Kidney (tissue), 14 donors: ENCODE measurements around the gene SLC37A4. TPM values are rescaled to one million over a fixed set of nuclear protein-coding genes. Genes with fewer than 3 reads are reported as not detected.

Source experiments
- DNase-seq, 5 donors: peaks; one replicate each; pipeline ENCODE4 v3.0.0-alpha.2; 2013 to 2020
- FAIRE-seq: peaks from 2 replicates; lab custom pipeline; 2012; peaks lifted over from hg19 to GRCh38; lab: Jason Lieb, UNC
- H3K27ac ChIP-seq, 2 donors: one replicate each; pipeline ENCODE4 v1.7.0; 2013; ENCODE audit warnings: low read depth in 2 of 2, low read length in 2 of 2, inconsistent platforms in 1 of 2
- H3K27me3 ChIP-seq: one replicate; pipeline ENCODE4 v1.7.1; 2013; ENCODE audit warnings: low read length, inconsistent platforms; ENCODE audit not compliant: control insufficient read depth, insufficient read depth
- H3K36me3 ChIP-seq, 3 donors: one replicate each; pipeline versions ENCODE4 v1.7.0 to v1.7.1; 2013; ENCODE audit warnings: low read length in 3 of 3, control low read depth in 1 of 3, inconsistent platforms in 1 of 3; ENCODE audit not compliant: insufficient read depth in 3 of 3, control insufficient read depth in 2 of 3
- H3K4me1 ChIP-seq, 3 donors: one replicate each; pipeline versions ENCODE4 v1.7.0 to v1.7.1; 2013; ENCODE audit warnings: low read length in 3 of 3, inconsistent platforms in 1 of 3, low read depth in 1 of 3; ENCODE audit not compliant: control insufficient read depth in 2 of 3, insufficient read depth in 2 of 3
- H3K4me3 ChIP-seq, 3 donors: one replicate each; pipeline versions ENCODE4 v1.7.0 to v1.8.1; 2013; ENCODE audit warnings: low read length in 3 of 3, control low read depth in 1 of 3, inconsistent platforms in 1 of 3
- H3K9ac ChIP-seq, 3 donors: one replicate each; pipeline versions ENCODE4 v1.7.0 to v1.7.1; 2013; ENCODE audit warnings: low read length in 3 of 3, control low read depth in 1 of 3, inconsistent platforms in 1 of 3
- H3K9me3 ChIP-seq, 3 donors: one replicate each; pipeline versions ENCODE4 v1.7.0 to v1.7.1; 2013; ENCODE audit warnings: low read length in 3 of 3, control low read depth in 1 of 3, inconsistent platforms in 1 of 3; ENCODE audit not compliant: control insufficient read depth in 2 of 3, insufficient read depth in 1 of 3
- CTCF ChIP-seq: IDR thresholded peaks from 3 replicates; pipeline ENCODE4 v1.5.1; 2012; ENCODE audit warnings: mild to moderate bottlenecking, moderate library complexity, borderline replicate concordance; ENCODE audit not compliant: insufficient read depth; ENCODE audit errors: extremely low read depth
- intact Hi-C: fragments of 100-400 bp; cut with DNase I; formaldehyde crosslinking; loops from one replicate; pipeline ENCODE4 v1.11.1; 2022
- microRNA-seq: library from miRNA; unstranded; fragments of <30 nt; microRNA quantifications from one replicate; pipeline ENCODE4 v1.2.0, GENCODE V29; 2020
- polyA plus RNA-seq: library from polyadenylated mRNA; stranded (reverse); fragments of 350-450 nt; fragmentation: Illumina TruSeq; extraction: RNeasy Lipid Tissue Mini Kit (QIAGEN cat#74804); gene quantifications from one replicate; pipeline ENCODE4 v1.2.3, GENCODE V29; 2014; ENCODE audit warnings: low read depth, low replicate concordance; ENCODE audit not compliant: insufficient read depth
- total RNA-seq: library from RNA; stranded (reverse); fragmentation: NEBNext Ultra II Directional; extraction: Animal tissue kit (Norgen Biotek cat#: 25700); gene quantifications from one replicate; pipeline ENCODE4 v1.2.1, GENCODE V29; 2021
- donor health status: control.
- donor health status: control.
- donor health status: control.
- donor health status: control.
- donor health status: control.
- donor health status: DM: yes; HTN: yes; CAD: no.
- donor health status: Normal renal cell carcinoma (clear cell type).

Gene SLC37A4
- total and polyA plus RNA-seq, 2 donors from 2014 or later: 49.5 to 115 TPM

DNA sequence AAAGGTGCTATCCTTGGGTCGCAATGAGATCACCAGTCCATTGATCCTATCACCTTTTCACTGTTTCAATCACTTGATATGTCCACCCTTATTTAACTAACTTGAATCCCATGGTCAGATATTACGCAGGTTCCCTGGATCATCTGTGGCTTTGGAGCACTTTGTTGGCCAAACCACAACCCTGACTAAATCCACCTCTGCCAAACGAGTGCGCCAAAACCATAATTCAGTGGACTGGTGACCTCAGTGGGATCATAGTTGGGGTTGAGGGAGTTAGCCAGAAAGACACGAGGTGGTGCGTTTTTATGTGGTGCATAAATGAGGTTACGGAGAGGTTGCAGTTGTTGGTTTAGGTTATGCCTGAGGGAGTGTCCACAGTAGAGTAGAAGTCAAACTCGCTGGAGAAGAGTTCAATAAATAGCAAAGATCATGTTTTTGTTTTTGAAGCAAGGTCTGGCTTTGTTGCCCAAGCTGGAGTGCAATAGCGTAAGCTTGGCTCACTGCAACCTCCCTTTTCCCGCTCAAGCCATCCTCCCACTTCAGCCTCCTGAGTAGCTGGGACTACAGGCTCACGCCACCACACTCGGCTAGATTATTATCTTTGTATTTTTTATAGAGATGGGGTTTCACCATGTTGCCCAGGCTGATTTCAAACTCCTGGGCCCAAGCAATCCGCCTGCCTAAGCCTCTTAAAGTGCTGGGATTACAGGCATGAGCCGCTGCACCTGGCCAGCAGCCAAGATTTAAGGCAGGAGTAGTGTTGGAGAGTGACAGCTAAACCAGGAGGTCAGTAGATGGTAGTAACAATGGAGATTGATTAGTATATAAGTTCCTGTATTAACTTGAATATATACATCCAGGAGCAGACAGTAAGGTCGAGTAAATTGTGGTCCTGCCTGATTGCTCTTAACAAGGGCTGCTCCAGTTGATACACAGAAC lies 54.6 kb downstream of the SLC37A4 start:
- intact Hi-C loops: no loop called here
- H3K9ac ChIP-seq: no peak overlapping the region
- H3K27me3 ChIP-seq: no peaks in the 10 kb centered on the region
- no peak for FAIRE-seq
- TF ChIP-seq CTCF: no peak
- H3K4me3 ChIP-seq: no peak overlapping the region
- H3K36me3 ChIP-seq: no peaks in the 10 kb centered on the region
- H3K27ac ChIP-seq: no peak overlapping the region
- no peak for DNase-seq
- peaks cover 0 to 7% (median 0%) of the 10 kb centered on the region in 3 donors for H3K4me1 ChIP-seq
- H3K9me3 ChIP-seq: no peaks in the 10 kb centered on the region

Small RNAs within 50 kb of the gene (microRNA-seq; reads per million reads assigned to microRNA genes)
- gene MIR3656: not detected

Other genes with a start within 250 kb of the SLC37A4 start
- gene DDX6, start 239.7 kb downstream of the SLC37A4 start, total RNA-seq: 121 TPM
- 22.5 TPM for gene DDX6, start 239.7 kb downstream of the SLC37A4 start, polyA plus RNA-seq
- 1.1 TPM for gene CXCR5, start 147.0 kb downstream of the SLC37A4 start, total RNA-seq
- not detected for gene CXCR5, start 147.0 kb downstream of the SLC37A4 start, polyA plus RNA-seq
- 57.5 TPM for gene BCL9L, start 105.0 kb downstream of the SLC37A4 start, total RNA-seq
- 5.0 TPM for gene BCL9L, start 105.0 kb downstream of the SLC37A4 start, polyA plus RNA-seq
- not detected for gene UPK2, start 74.6 kb downstream of the SLC37A4 start, total RNA-seq
- gene UPK2, start 74.6 kb downstream of the SLC37A4 start, polyA plus RNA-seq: not detected
- not detected for gene FOXR1, start 59.1 kb downstream of the SLC37A4 start, total RNA-seq
- gene FOXR1, start 59.1 kb downstream of the SLC37A4 start, polyA plus RNA-seq: not detected
- gene CENATAC, start 32.7 kb downstream of the SLC37A4 start, total RNA-seq: 45.0 TPM
- gene CENATAC, start 32.7 kb downstream of the SLC37A4 start, polyA plus RNA-seq: 19.8 TPM
- 852 TPM for gene RPS25, start 12.5 kb downstream of the SLC37A4 start, total RNA-seq
- gene RPS25, start 12.5 kb downstream of the SLC37A4 start, polyA plus RNA-seq: 1,047 TPM
- 82.6 TPM for gene TRAPPC4, start 12.1 kb downstream of the SLC37A4 start, total RNA-seq
- 136 TPM for gene TRAPPC4, start 12.1 kb downstream of the SLC37A4 start, polyA plus RNA-seq
- gene HYOU1, start 26.3 kb upstream of the SLC37A4 start, total RNA-seq: 187 TPM
- 69.0 TPM for gene HYOU1, start 26.3 kb upstream of the SLC37A4 start, polyA plus RNA-seq
- 40.8 TPM for gene VPS11, start 36.9 kb upstream of the SLC37A4 start, total RNA-seq
- gene VPS11, start 36.9 kb upstream of the SLC37A4 start, polyA plus RNA-seq: 40.0 TPM
- gene HMBS, start 54.0 kb upstream of the SLC37A4 start, total RNA-seq: 16.7 TPM
- 32.3 TPM for gene HMBS, start 54.0 kb upstream of the SLC37A4 start, polyA plus RNA-seq
- gene DPAGT1, start 71.0 kb upstream of the SLC37A4 start, total RNA-seq: 34.8 TPM
- gene DPAGT1, start 71.0 kb upstream of the SLC37A4 start, polyA plus RNA-seq: 41.0 TPM
- 16.0 TPM for gene C2CD2L, start 76.5 kb upstream of the SLC37A4 start, total RNA-seq
- 17.7 TPM for gene C2CD2L, start 76.5 kb upstream of the SLC37A4 start, polyA plus RNA-seq
- 29.1 TPM for gene HINFP, start 90.7 kb upstream of the SLC37A4 start, total RNA-seq
- 14.5 TPM for gene HINFP, start 90.7 kb upstream of the SLC37A4 start, polyA plus RNA-seq
- gene ABCG4, start 118.2 kb upstream of the SLC37A4 start, total RNA-seq: 0.25 TPM
- 0.52 TPM for gene ABCG4, start 118.2 kb upstream of the SLC37A4 start, polyA plus RNA-seq
- 21.2 TPM for gene NLRX1, start 137.8 kb upstream of the SLC37A4 start, total RNA-seq
- gene NLRX1, start 137.8 kb upstream of the SLC37A4 start, polyA plus RNA-seq: 11.9 TPM
- gene NHERF4, start 154.6 kb upstream of the SLC37A4 start, total RNA-seq: 3.5 TPM
- gene NHERF4, start 154.6 kb upstream of the SLC37A4 start, polyA plus RNA-seq: 47.9 TPM
- gene CBL, start 175.5 kb upstream of the SLC37A4 start, total RNA-seq: 20.6 TPM
- 2.0 TPM for gene CBL, start 175.5 kb upstream of the SLC37A4 start, polyA plus RNA-seq